Right hindlimb (tissue), 1 donor: ENCODE results near the gene EHMT2.
"Not testable (repeated sequence)": the region's sequence is repeated elsewhere in the genome, so short reads cannot be mapped to it uniquely, and the experiment has no call there.

ENCODE experiments used
- DNase-seq: peaks from one replicate; pipeline ENCODE4 v3.0.0-alpha.2; 2018

EHMT2 gene

DNA sequence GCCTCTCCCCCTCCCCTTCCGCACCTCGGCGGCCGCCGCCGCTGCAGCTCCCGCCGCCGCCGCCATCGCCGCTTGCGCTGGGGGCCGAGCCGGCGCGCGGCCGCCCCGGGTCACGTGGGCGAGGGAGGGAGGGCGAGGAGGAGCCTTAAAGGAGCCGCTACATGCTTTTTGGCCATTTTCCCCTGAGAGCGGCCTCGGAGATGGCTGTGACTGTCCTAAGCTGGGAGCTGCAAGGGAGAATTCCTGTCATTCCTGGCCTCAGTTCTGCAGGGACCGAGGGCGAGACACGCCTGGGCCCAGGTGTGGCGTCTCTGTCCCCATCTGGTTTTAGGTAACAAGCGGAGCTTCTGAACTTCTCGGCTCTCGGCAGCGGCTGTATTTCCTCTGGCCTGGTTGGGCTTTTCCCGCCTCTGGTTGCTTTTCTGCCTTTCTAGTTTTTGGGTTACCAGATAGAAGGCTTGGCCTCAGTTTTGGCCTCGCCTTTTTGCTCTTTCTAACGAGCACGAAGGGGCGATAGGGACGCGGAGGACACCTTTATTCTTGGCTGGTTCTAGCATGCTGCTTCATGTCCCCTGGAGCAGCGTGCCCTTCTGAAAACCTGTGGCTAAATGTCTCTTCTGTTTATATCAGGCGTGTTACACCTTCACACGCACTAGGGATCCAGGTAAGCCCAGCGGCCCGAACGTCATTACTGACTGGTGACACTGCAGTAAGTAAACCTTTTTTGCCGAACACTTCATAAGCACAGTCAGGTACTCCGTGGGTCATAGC, at the start of gene EHMT2:
Gene EHMT2, minus strand, starts transcription at position 87 of the 771 bp plus-strand sequence. Its CDS starts 21 bp downstream, at position 66.
- peak; percentile 91 for DNase-seq

DNA sequence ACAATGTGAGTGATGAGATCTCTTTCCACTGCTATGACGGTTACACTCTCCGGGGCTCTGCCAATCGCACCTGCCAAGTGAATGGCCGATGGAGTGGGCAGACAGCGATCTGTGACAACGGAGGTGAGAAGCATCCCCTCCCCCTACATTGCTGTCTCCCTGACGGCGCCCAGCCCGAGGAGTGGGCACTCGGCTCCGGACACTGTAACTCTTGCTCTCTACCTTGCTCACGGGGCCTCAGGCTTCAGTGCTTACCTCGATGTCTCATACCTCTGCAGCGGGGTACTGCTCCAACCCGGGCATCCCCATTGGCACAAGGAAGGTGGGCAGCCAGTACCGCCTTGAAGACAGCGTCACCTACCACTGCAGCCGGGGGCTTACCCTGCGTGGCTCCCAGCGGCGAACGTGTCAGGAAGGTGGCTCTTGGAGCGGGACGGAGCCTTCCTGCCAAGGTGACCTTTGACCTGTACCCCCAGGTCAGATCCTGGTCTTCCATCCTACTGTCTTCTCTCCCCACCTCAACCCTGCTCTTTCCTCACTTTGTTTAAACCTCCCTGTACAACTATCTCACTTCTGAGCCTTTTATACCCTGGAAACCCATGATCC, 49.7 kb upstream of the EHMT2 start:
- DNase-seq: no peak

DNA sequence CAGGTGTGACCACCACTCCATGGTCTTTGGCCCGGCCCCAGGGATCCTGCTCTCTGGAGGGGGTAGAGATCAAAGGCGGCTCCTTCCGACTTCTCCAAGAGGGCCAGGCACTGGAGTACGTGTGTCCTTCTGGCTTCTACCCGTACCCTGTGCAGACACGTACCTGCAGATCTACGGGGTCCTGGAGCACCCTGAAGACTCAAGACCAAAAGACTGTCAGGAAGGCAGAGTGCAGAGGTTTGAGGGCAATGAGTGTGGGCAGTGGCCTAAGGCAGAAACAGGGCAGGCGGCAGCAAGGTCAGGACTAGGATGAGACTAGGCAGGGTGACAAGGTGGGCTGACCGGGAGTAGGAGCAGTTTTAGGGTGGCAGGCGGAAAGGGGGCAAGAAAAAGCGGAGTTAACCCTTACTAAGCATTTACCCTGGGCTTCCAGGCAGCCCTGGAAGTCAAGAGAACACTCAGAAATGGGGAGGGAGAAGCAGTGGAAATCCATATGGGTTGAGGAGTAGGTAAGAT, 48.9 kb upstream of the EHMT2 start:
- DNase-seq: no peak

DNA sequence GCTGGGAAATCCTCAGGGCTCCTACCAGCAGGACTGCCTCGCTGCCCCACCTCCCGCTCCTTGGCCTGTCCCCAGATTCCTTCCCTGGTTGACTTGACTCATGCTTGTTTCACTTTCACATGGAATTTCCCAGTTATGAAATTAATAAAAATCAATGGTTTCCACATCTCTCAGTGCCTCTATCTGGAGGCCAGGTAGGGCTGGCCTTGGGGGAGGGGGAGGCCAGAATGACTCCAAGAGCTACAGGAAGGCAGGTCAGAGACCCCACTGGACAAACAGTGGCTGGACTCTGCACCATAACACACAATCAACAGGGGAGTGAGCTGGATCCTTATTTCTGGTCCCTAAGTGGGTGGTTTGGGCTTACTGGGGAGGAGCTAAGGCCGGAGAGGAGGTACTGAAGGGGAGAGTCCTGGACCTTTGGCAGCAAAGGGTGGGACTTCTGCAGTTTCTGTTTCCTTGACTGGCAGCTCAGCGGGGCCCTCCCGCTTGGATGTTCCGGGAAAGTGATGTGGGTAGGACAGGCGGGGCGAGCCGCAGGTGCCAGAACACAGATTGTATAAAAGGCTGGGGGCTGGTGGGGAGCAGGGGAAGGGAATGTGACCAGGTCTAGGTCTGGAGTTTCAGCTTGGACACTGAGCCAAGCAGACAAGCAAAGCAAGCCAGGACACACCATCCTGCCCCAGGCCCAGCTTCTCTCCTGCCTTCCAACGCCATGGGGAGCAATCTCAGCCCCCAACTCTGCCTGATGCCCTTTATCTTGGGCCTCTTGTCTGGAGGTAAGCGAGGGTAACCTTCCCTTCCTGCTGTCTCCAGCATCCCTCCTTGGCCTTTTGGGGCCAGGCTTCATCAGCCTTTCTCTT, 48.2 kb upstream of the EHMT2 start, which contains the start of gene CFB:
Gene CFB, plus strand, starts transcription at position 589 of the 863 bp plus-strand sequence. Its CDS starts 127 bp downstream, at position 716.
- DNase-seq: peak; percentile 68

DNA sequence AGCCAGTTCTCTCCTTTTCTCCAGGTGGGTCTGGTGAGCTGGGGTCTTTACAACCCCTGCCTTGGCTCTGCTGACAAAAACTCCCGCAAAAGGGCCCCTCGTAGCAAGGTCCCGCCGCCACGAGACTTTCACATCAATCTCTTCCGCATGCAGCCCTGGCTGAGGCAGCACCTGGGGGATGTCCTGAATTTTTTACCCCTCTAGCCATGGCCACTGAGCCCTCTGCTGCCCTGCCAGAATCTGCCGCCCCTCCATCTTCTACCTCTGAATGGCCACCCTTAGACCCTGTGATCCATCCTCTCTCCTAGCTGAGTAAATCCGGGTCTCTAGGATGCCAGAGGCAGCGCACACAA, 47.6 kb upstream of the EHMT2 start:
- no peak for DNase-seq

DNA sequence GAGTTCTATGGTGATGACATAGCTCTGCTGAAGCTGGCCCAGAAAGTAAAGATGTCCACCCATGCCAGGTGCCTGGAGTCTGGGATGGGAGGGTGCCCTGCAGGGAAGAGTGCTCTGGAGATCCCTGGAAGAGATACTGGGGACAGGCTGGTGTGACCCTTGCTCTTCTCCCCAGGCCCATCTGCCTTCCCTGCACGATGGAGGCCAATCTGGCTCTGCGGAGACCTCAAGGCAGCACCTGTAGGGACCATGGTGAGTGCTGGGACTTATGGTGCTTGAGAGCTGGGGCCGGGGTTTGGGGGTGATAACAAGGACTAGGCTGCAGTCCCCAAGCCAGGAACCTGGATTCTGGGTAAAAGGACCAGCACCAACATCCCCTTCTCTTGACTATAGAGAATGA, 46.2 kb upstream of the EHMT2 start:
- no peak for DNase-seq

DNA sequence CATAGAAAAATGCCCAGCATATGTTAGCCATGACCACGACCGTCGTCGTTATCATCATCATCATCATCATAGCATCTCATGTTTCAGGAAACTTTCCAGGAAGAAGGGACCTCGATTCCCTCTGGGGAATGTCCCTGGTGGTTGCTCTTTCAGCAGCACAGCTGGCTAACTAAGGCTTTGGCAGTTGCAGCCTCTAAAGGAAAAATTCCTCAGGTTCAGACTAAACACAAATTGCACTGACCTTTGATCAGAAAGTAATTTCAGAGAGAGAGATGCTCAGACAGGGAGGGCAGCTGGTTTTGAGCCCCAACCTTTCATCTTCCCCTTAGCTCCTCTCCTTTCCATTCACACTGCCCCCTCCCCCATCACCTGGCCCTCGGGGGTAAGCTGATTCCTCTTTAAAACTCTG, 42.8 kb upstream of the EHMT2 start:
- DNase-seq: no peak

DNA sequence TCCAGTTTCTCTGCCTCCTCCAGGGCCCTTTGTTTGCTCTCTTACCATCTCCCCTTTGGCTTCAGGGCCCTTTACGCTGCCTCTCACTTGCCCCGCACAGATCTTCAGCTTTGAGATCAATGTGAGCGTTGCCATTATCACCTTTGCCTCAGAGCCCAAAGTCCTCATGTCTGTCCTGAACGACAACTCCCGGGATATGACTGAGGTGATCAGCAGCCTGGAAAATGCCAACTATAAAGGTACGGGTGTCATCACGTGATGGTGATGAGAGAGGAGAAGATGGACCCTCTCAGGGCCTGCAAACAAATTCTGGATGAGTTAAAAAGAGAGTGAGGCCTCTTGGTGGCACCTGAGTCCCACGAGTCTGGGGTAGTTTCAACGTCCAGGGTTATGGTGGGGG, 38.3 kb upstream of the EHMT2 start:
- DNase-seq: no peak

DNA sequence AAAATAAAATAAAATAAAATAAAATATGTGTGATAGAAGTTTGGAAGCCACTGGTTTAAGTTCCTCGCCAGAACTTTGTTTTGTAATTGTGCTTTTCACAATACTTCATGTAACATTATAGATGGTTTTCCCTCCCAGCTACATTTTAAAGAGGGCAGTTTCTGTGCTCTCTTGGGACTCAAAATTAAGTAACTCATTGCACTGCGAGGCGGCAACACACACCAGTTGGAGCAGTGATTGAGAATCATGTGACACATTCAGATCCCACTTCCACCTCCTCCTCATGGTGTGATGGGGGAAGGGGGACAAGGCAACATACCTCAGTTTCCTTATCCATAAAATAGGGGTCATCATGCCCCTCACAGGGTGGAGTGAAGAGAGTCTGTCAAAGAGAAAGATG, 37.5 kb upstream of the EHMT2 start:
- DNase-seq: no peak

DNA sequence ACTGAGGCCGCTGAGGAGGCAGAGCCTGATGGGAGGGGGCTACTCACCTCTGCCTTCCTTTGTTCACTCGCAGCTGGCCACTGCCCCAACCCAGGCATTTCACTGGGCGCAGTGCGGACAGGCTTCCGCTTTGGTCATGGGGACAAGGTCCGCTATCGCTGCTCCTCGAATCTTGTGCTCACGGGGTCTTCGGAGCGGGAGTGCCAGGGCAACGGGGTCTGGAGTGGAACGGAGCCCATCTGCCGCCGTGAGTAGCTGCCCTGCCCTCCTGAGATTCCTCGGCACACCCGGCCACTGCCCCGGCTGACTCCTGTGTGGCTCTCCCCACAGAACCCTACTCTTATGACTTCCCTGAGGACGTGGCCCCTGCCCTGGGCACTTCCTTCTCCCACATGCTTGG, 36.0 kb upstream of the EHMT2 start:
- DNase-seq: no peak

DNA sequence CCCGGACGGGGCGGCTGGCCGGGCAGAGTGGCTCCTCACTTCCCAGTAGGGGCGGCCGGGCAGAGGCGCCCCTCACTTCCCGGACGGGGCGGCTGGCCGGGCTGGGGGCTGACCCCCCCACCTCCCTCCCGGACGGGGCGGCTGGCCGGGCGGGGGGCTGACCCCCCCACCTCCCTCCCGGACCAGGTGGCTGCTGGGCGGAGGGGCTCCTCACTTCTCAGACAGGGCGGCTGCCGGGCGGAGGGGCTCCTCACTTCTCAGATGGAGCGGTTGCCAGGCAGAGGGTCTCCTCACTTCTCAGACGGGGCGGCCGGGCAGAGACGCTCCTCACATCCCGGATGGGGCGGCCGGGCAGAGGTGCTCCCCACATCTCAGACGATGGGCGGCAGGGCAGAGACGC, 34.6 kb upstream of the EHMT2 start:
- not testable (repeated sequence) for DNase-seq

DNA sequence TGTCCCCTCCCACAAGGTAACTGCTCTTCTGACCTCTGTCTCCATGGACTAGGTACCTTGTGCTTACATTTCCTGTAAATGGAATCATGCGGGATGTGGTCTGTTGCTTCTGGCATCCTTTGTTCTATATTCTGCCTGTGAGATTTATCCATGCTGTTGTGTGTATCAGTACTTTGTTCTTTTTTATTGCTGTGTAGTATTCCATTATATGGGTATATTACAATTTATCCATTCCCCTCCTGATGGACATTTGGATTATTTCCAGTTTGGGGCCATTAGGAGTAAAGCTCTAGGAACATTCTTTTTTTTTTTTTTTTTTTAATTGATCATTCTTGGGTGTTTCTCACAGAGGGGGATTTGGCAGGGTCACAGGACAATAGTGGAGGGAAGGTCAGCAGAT, 33.5 kb upstream of the EHMT2 start:
- DNase-seq: no peak

DNA sequence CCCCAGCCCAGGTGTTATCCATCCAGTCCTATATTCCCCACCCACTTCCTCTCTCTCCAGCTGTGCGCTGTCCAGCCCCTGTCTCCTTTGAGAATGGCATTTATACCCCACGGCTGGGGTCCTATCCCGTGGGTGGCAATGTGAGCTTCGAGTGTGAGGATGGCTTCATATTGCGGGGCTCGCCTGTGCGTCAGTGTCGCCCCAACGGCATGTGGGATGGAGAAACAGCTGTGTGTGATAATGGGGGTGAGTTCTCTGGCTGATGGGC, 31.1 kb upstream of the EHMT2 start:
- DNase-seq: no peak

DNA sequence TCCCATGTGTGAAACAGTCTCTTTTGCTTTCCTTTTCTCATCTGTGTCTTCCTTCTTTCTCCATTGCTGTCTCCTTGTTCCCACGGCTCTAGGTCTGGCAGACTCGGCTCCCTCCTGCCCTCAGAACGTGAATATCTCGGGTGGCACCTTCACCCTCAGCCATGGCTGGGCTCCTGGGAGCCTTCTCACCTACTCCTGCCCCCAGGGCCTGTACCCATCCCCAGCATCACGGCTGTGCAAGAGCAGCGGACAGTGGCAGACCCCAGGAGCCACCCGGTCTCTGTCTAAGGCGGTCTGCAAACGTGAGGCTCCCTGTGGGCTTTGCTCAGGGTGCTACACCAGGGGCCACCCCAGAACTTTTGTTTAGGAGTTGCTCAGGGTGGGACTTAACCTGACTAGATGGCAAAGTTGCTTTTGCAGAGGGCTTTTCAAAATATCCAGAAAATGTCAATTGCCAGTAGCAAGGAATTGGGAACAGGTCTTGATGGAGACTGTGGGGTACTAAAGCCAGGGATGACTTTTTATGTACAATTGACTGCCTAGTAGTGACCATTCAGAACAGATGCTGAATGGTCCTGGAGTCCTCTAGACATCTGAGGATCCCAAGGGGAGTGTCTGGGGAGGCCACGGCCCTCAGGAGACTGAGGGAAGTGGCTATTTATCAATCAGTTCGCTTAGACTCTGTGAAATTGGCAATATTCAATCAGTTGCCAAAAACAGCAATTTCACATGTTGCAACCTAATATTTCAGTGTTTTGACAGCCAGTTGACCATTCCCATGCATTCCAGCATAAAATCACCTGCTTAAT, 30.6 kb upstream of the EHMT2 start:
- no peak for DNase-seq

DNA sequence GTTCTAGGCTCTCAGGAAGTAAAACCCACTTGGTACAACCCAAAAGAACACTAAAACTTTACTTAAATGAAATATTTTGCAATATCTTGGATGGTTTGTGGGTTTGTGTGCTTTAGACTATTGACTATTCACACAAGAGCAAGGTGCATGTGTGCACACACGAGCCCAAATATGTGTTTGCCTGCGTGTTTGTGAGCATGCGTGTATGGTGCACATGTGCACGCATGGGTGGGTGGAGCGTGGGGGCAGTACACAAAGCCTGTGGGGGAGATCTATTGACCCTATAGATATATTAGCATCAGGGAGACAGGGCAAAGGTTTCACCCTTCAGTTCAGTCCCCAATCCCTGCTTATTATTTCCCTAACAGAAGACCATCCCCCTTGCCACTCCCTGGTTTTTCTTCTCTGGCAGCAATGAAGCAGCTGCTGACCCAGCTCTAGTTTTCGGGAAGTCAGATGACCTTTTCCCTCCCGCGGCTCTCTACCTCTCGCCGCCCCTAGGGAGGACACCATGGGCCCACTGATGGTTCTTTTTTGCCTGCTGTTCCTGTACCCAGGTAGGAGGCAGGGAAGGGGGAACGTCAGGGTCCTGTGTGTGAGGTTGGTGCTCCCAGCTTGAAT, 29.9 kb upstream of the EHMT2 start, which contains the start of gene C2:
Gene C2, plus strand, starts transcription at position 476 of the 621 bp plus-strand sequence. Its CDS starts 36 bp downstream, at position 512.
- no peak for DNase-seq

DNA sequence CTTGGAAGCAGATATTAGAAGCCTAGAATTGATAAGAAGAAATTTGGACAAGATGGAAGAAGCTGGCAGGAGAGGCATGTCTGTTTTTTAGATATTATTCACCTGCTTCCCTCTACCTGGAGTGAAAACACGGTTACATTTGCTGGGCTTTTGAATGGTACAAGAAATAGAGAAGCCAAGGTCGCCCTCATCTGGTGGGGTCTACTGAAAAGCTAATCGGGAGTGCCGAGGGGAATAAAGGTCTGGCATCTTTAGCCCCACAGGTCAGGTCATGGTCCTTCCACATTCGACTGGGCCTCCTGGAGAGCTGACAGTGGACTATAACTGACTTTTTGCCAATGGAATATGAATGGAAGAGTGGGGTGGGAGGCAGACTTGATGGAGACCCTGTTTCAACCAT, 25.4 kb upstream of the EHMT2 start:
- no peak for DNase-seq

DNA sequence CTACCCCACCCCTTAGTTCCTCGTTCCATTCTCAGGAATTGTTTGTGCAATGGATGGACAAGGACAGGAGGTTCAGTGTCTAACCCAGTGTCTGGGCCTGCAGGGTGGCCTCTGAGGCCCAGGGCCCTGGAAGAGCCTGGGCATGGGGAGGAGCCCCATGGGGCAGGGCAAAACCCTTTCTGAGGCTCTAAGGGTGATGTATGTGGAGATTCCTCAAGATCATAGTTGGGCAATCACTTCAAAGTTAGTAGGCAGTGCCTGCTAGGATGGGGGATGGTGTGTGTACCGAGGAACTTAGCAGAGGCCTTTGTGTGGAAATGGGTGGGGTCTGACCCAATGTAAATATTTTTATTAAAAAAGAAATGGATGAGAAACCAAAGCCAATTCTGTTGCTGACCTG, 23.3 kb upstream of the EHMT2 start:
- no peak for DNase-seq

DNA sequence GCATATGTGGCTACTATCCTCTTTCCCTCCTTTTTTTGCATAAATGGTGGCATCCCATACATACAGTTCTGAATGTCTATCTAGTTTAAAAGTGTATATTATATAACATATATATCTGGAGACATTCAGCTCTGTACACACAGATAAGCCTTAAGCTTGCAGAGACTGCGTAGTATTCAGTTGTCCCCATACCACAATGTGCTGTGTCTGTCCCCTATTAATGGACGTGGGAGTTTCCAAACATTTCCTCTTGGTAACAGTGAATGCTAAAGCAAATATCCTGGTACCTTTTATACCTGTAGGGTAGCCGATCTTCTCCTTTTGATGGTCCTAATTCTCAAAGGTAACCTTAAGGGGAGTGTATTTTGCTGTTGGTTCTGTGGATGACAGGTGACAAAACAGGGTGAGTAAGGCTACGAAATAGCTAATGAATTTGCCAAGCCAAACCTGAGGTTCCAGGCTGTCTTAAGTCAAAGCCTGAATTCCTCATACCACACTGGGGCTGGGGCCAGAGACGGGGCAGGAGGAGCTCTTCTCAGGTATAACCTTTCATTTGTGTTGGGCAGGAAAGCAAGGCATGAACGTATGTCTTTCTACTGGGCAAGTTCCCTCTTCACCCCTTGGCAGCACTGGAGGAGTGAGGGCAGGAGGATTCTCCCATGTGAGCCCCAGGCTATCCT, 22.3 kb upstream of the EHMT2 start:
- no peak for DNase-seq

DNA sequence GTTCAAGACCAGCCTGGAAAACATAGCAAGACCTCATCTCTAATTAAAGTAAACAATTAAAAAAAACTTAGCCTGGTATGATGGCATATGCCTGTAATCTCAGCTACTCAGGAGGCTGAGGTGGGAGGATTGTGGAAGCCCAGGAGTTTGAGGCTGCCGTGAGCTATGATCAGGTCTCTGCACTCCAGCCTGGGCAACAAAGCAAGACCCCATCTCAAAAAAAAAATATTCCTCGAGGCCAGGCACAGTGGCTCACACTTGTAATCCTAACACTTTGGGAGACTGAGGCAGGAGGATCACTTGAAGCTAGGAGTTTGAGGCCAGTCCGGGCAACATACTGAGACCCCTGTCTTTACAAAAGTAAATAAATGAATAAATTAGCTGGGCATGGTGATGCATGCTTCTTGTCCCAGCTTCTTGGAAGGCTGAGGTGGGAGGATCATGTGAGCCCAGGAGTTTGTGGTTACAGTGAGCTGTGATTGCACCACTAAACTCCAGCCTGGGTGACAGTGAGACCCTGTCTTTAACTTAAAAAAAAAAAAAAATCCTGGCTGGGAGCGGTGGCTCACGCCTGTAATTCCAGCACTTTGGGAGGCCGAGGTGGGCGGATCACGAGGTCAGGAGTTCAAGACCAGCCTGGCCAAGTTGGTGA, 20.7 kb upstream of the EHMT2 start:
- no peak for DNase-seq

DNA sequence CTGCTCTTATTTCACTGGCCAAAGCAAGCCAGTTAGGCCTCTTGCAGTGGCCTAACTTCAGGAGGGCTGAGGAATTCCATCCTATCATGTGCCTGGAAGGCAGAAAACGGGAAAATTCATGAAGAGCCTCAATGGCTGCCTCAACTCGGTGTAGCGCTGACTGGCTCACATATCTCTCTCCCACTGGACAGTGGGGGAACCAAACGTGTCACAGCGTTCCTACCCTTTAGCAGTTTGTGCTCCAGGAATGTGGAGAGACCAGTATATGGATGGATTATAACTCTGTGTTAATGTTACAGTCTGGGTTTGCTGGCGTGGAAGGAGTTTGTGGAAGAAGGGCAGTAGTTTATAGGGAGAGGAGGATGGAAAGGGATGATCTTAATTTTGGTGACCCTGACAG, 18.3 kb upstream of the EHMT2 start:
- DNase-seq: no peak

DNA sequence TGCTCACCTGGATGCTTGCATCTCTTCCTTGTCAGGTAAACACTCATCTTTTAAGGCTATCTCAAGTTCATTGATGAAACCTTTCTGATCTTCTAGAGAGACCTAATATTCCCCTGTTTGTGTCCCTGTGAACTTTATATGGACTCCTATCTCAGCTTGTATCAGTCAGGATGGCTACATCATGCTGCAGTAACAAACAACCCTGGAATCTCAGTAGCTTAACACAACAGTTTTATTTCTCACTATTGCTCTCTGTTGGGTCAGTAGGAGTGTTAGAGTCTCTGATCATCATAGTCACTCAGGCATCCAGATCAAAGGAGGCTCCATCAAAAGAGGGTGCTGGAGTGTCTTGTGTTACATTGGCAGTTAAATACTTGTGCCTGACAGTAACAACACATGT, 17.9 kb upstream of the EHMT2 start:
- no peak for DNase-seq
